ENCODE results near the gene ZBED3.

Gene ZBED3

GRCh38 chr5:77086689-77087483 lies at the start of gene ZBED3:
Gene ZBED3, minus strand, starts transcription at chr5:77087285. Its CDS starts 9,407 bp downstream, at chr5:77077878.
- peak within 1 kb of the TSS; percentile 59 for H3K4me3 ChIP-seq (ENCODE audit: low read depth, low read length)
- no peak for TF ChIP-seq CTCF (IDR thresholded peaks at IDR 0.05; ENCODE audit: low read depth, low read length, missing control alignments)
- peak; percentile 76 for DNase-seq (ENCODE audit: low read depth)
- in situ Hi-C loops (cut with HindIII; ENCODE audit: low sequenced_read_pairs) = no loop called here

GRCh38 chr5:77133061-77133758 lies 46.1 kb upstream of the ZBED3 start:
- H3K4me3 ChIP-seq (ENCODE audit: low read depth, low read length) = no peak overlapping the region
- TF ChIP-seq CTCF (IDR thresholded peaks at IDR 0.05; ENCODE audit: low read depth, low read length, missing control alignments) = no peak
- in situ Hi-C loops (cut with HindIII; ENCODE audit: low sequenced_read_pairs) = loop anchor here (25.0 kb wide), 1 partner anchor 304 kb away; no protein-coding TSS in a partner anchor
- peak; percentile 99 for DNase-seq (ENCODE audit: low read depth)

GRCh38 chr5:77131361-77131760 lies 44.3 kb upstream of the ZBED3 start:
- no peak overlapping the region for H3K4me3 ChIP-seq (ENCODE audit: low read depth, low read length)
- in situ Hi-C loops (cut with HindIII; ENCODE audit: low sequenced_read_pairs) = loop anchor here (25.0 kb wide), 1 partner anchor 306 kb away; no protein-coding TSS in a partner anchor
- no peak for TF ChIP-seq CTCF (IDR thresholded peaks at IDR 0.05; ENCODE audit: low read depth, low read length, missing control alignments)
- DNase-seq (ENCODE audit: low read depth) = no peak

GRCh38 chr5:77129391-77129990 lies 42.4 kb upstream of the ZBED3 start:
- in situ Hi-C loops (cut with HindIII; ENCODE audit: low sequenced_read_pairs) = loop anchor here (25.0 kb wide), 1 partner anchor 308 kb away; no protein-coding TSS in a partner anchor
- no peak overlapping the region for H3K4me3 ChIP-seq (ENCODE audit: low read depth, low read length)
- DNase-seq (ENCODE audit: low read depth) = peak; percentile 19
- TF ChIP-seq CTCF (IDR thresholded peaks at IDR 0.05; ENCODE audit: low read depth, low read length, missing control alignments) = peak; percentile 60

- TF ChIP-seq CTCF (IDR thresholded peaks at IDR 0.05; ENCODE audit: low read depth, low read length, missing control alignments) = no peak
- no peak for DNase-seq (ENCODE audit: low read depth)
- H3K4me3 ChIP-seq (ENCODE audit: low read depth, low read length) = no peak overlapping the region
- in situ Hi-C loops (cut with HindIII; ENCODE audit: low sequenced_read_pairs) = loop anchor here (25.0 kb wide), 1 partner anchor 309 kb away; no protein-coding TSS in a partner anchor
Observed at GRCh38 chr5:77128411-77129061, 41.5 kb upstream of the ZBED3 start.

GRCh38 chr5:77123057-77123456 lies 36.0 kb upstream of the ZBED3 start:
- in situ Hi-C loops (cut with HindIII; ENCODE audit: low sequenced_read_pairs) = no loop called here
- no peak for DNase-seq (ENCODE audit: low read depth)
- no peak overlapping the region for H3K4me3 ChIP-seq (ENCODE audit: low read depth, low read length)
- no peak for TF ChIP-seq CTCF (IDR thresholded peaks at IDR 0.05; ENCODE audit: low read depth, low read length, missing control alignments)
